Skin epidermis (tissue), 12 donors: ENCODE measurements around the gene TOMM40L.
A peak's percentile ranks its signal among the peaks of the same experiment; 100 is the strongest.

Experiments
- H3K27ac ChIP-seq, 21 experiments: fragments of 200-600 bp; sonication (generic) in 11 of 21; one replicate each; pipeline ENCODE4 v1.5.0; 2020; ENCODE audit warnings: mild to moderate bottlenecking in 3 of 21, inconsistent platforms in 2 of 21, moderate library complexity in 2 of 21
- H3K4me3 ChIP-seq, 7 experiments: fragments of 200-600 bp; sonication (generic) in 2 of 7; one replicate each; pipeline ENCODE4 v1.5.0; 2020; ENCODE audit warnings: inconsistent platforms in 2 of 7, mild to moderate bottlenecking in 2 of 7, moderate library complexity in 1 of 7

Gene TOMM40L

GRCh38 chr1:161225534-161226319, at the start of gene TOMM40L:
Gene TOMM40L, plus strand, starts transcription at chr1:161226060. Its CDS starts 430 bp downstream, at chr1:161226490.
- H3K4me3 ChIP-seq, result peak within 1 kb of the TSS; percentile 51 to 91 (median 64)

GRCh38 chr1:161176468-161177111, 49.3 kb upstream of the TOMM40L start:
- peak overlapping the region in 20 of 21 experiments; percentile 36 to 97 (median 92) for H3K27ac ChIP-seq
- H3K4me3 ChIP-seq, result peak overlapping the region; percentile 43 to 93 (median 72)

More at GRCh38 chr1:161225534-161226319, at the start of gene TOMM40L:
- H3K27ac ChIP-seq, result peak within 1 kb of the TSS; percentile 55 to 88 (median 82)

DNA sequence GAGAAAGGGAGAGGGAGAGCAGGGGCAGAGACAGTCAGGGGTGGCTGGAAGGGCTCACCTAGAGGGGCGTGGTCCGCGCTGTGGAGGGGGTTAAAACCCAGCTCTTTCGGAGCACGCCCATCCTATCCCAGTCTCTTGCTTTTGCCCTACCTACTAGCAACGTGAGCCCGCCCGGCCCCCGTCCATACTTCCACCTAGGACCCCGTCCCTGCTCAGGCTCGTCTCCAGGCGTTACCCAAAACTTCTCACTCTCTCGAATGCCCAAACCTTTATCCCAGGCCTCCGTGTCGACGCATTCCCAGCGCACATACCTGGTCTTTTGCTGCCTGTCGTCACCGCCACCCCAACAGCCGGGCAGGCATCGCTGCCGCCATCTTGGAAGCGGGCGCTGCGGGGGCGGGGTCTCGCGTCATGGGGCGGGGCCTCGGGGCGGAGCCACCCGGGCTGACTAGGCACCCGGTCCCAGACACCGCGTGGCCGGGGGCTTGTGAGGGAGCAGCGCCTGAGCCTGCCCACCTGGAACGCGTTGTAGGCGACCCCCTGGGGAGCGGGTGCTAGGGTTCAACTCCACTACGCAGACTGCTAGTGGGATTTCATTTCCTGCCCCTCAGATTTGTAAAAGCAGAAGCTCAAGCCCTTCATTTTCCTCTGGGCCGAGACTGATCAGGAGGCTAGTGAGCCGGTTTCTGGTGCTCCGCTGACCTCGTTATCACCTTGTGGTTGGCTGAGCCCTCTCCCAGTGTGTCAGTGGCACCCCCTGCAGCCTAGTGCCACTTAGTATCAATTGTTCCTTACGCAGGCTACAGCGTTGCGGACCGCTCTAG, 48.5 kb upstream of the TOMM40L start, which contains the start of gene B4GALT3:
Gene B4GALT3, minus strand, starts transcription at position 396 of the 824 bp plus-strand sequence. CDS start 1,447 bp downstream, outside the sequence.
- H3K27ac ChIP-seq, result peak within 1 kb of the TSS; percentile 36 to 97 (median 91)
- H3K4me3 ChIP-seq, result peak within 1 kb of the TSS; percentile 43 to 93 (median 72)

GRCh38 chr1:161177936-161178244, 48.0 kb upstream of the TOMM40L start:
- Histone ChIP-seq H3K27ac (peak overlapping the region in 20 of 21 experiments; percentile 36 to 97 (median 92)), H3K4me3 (peak overlapping the region in 6 of 7 experiments; percentile 43 to 92 (median 71))

DNA sequence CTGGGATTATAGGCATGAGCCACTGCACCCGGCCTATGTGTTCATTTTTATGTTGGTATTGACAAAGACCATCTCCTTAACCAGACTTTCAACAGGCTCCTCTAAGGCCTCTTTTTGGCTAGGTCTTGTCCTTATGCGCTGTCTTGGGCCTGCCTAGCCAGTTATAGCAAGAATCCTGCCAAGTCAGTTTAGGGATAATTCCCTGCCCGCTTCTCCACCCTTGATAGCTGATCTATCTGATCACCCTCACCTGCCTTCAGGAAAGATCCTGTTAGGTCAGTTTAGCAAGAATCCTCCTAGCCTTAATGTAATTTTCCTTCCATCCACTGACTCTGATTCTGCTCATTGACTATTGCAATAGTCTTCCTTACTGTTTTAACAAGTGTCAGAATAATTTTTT, 46.2 kb upstream of the TOMM40L start:
- peak overlapping the region in 5 of 21 experiments; percentile 7 to 95 (median 13) for H3K27ac ChIP-seq

DNA sequence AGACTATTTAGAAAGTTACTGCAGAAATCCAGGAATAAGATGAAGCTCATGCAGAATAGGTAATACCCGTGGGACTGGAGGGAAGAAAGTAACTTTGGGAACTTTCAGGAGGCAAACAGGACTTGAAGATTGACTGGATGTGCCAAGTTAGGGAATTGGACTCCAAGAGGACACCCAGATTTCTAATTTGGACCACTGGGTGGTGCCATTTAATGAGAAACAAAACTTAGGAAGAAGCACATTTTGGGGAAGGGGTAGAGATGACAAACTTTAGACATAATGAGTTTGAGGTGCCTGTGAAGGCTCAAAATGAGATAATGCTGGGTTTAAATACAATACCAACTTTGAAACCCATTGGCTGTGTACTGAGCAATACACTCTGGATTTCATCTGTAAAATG, 45.2 kb upstream of the TOMM40L start:
- Histone ChIP-seq H3K4me3 (no peak overlapping the region), H3K27ac (peak overlapping the region in 4 of 21 experiments; percentile 66 to 95 (median 92))

More for the DNA sequence above, 46.2 kb upstream of the TOMM40L start:
- H3K4me3 ChIP-seq, result no peak overlapping the region

DNA sequence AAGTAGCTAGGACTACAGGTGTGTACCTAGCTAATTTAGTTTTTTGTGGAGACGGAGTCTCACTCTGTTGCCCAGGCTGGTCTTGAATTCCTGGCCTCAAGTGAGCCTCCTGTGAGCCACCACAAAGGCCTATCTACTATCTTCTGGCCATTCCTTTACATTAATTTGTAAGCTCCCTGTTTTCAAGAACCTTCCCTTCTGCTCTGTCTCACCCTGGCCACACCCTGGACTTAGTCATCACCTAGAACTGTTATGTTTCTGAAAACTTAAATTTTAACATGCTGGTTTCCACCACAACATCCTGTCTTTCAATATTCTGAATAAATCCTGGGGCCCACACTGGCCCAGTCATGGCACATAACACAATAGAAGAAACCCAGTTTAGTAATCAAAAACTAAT, 43.6 kb upstream of the TOMM40L start:
- Histone ChIP-seq H3K27ac (peak overlapping the region in 19 of 21 experiments; percentile 30 to 98 (median 74)), H3K4me3 (no peak overlapping the region)

DNA sequence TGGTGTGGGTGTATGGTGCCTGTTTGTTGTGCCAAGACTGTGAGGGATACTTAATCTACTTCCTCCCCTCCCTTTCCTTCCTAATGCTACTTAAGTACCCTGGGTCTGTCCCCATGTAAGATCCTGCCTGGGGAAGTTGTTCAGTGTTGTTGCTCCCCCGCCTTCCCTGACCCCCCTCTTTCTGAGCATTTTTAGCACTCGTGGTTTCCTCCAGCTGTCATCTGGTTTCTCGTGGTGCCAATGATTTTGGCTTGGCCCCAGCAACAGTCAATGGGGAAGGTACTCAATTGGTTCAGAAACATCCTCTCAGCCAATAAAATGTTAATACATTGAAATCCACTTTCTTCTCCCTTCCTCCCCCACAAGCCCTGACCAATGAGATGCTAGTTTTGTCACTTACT, 40.6 kb upstream of the TOMM40L start:
- Histone ChIP-seq H3K27ac (peak overlapping the region in 19 of 21 experiments; percentile 53 to 98 (median 79)), H3K4me3 (no peak overlapping the region)

GRCh38 chr1:161185732-161186311, 40.0 kb upstream of the TOMM40L start:
- Histone ChIP-seq H3K4me3 (no peak overlapping the region), H3K27ac (peak overlapping the region in 20 of 21 experiments; percentile 48 to 98 (median 78))

DNA sequence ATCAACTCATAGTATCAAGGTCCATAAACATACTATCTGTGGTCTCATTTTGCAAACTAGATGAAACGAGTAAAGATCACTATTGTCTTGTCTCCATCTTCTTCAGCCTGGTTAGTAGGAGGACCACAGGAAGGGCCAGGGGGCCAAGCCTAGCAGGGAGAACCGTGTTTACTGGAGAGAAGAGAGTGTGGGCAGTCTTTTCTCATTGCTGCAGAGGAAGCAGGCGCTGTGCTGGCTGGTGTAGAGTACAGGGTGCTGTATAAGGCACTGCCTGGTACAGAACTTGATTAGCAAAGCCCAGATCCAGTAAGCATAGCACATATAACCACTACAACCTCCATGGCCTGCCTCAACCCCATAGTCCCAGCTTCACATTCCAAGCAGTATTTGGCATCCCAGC, 38.5 kb upstream of the TOMM40L start:
- Histone ChIP-seq H3K4me3 (no peak overlapping the region), H3K27ac (peak overlapping the region in 15 of 21 experiments; percentile 4 to 98 (median 80))

DNA sequence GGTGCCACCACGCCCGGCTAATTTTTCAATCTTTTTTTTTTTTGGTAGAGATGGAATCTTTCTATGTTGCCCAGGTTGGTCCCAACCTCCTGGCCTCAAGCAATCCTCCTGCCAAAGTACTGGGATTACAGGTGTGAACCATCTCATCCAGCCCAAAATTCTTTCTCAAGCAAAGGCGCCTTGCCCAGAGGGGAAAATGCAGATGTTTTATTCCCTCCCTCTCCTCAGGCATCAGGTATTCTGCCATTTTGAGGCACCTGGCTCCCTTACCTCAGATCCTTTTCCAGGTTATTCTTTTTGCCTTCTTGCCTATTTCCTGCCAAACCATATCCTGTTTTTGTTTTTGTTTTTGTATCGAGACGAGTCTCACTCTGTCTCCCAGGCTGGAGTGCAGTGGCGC, 37.5 kb upstream of the TOMM40L start:
- no peak overlapping the region for H3K4me3 ChIP-seq
- H3K27ac ChIP-seq, result peak overlapping the region in 5 of 21 experiments; percentile 27 to 94 (median 46)

GRCh38 chr1:161189036-161189435, 36.8 kb upstream of the TOMM40L start:
- Histone ChIP-seq H3K4me3 (no peak overlapping the region), H3K27ac (peak overlapping the region in 5 of 21 experiments; percentile 3 to 94 (median 31))

- Histone ChIP-seq H3K4me3 (no peak overlapping the region), H3K27ac (peak overlapping the region in 9 of 21 experiments; percentile 14 to 62 (median 23))
These were observed 34.8 kb upstream of the TOMM40L start for GRCh38 chr1:161190962-161191521.

- no peak overlapping the region for H3K4me3 ChIP-seq
- peak overlapping the region in 3 of 21 experiments; percentile 10 to 53 (median 15) for H3K27ac ChIP-seq
These were observed 33.9 kb upstream of the TOMM40L start for GRCh38 chr1:161191971-161192370.

GRCh38 chr1:161192476-161193465, 33.1 kb upstream of the TOMM40L start:
- H3K27ac ChIP-seq, result peak overlapping the region in 13 of 21 experiments; percentile 2 to 94 (median 36)
- no peak overlapping the region for H3K4me3 ChIP-seq

DNA sequence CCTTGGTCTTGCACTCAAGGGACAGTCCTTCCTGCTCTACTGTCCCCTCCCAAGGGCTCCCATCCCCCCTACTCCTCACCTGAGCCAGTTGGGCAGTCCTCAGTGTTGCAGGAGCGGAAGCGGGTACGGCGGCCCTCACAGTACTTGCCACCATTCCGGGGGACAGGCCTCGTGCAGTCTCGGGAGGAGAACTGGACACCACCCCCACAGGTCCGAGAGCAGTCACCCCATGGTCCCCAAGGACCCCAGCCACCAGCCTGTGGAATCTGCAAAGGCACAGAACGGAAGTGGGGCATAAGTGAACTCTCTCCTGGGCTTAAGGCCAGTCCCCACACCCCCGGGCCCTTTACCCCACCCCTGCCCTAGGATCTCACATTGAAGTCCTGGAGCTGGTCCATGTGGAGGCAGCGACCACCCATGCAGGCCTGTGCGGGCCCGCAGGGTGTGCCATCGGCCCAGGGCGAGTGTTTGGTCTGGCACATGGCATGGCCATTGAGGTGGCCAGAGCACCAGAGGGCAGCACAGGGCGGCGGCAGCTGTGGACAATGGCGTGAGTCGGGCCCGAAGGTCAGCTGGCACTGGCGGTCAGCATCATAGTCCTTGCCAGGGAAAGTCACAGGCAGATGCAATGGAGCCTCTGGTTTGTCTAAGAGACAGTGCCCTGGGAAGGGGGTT, 32.2 kb upstream of the TOMM40L start:
- Histone ChIP-seq H3K27ac (peak overlapping the region in 13 of 21 experiments; percentile 2 to 94 (median 39)), H3K4me3 (no peak overlapping the region)

GRCh38 chr1:161195171-161195570, 30.7 kb upstream of the TOMM40L start:
- peak overlapping the region in 11 of 21 experiments; percentile 1 to 98 (median 84) for H3K27ac ChIP-seq
- H3K4me3 ChIP-seq, result no peak overlapping the region
